ENCODE data around the gene TGFBR3.

DNA sequence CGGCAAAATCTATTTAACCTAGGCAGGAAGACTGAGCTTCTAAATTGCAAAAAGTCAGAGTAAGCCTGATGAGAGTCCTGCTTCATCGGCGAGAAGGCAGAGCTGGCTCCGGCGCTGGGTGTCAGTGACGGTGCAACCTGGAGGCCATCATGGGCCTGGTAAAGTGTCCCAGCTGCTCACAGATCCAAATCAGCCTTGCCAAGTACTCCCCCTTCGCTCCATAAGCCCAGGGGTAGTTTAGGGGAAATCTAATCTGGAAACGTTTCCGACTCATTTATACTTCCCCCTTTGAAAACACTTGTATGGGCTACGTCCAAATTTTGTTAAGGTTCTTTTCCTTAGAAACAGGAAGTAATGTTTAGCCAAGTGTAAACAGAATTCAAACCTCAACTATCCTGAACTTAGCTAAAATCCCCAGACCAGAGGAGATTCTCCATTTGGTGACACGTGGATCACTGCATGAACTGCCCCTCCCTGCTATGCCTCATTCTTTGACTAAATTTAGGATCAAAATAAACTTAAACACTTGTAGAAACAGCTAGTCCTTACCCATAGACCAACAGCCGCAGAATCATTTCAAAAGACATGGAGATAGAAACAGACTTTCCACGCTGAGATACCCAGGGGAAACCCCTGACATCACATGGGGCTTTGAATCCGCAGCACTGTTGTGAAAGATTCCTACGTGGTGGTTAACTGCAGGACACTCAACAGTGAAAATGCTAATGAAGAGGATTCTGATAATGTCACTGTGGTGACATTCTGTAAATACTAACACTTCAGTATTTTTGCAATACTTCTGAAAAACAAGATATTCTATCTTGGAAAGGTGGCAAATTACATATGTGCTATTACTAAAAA is 172.7 kb downstream of the TGFBR3 start:
- TF ChIP-seq POLR2AphosphoS5 (IDR thresholded peaks at IDR 0.05) (peak in 2 of 3 donors; percentile 41 to 61), POLR2A (IDR thresholded peaks at IDR 0.05) (no peak)
- TF ChIP-seq, protein P1, sequence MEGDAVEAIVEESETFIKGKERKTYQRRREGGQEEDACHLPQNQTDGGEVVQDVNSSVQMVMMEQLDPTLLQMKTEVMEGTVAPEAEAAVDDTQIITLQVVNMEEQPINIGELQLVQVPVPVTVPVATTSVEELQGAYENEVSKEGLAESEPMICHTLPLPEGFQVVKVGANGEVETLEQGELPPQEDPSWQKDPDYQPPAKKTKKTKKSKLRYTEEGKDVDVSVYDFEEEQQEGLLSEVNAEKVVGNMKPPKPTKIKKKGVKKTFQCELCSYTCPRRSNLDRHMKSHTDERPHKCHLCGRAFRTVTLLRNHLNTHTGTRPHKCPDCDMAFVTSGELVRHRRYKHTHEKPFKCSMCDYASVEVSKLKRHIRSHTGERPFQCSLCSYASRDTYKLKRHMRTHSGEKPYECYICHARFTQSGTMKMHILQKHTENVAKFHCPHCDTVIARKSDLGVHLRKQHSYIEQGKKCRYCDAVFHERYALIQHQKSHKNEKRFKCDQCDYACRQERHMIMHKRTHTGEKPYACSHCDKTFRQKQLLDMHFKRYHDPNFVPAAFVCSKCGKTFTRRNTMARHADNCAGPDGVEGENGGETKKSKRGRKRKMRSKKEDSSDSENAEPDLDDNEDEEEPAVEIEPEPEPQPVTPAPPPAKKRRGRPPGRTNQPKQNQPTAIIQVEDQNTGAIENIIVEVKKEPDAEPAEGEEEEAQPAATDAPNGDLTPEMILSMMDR (IDR thresholded peaks at IDR 0.05 in 8 of 11, conservative IDR thresholded peaks at IDR 0.05 in 3 of 11), result no peak
